HCT116 (cell line): ENCODE measurements around the gene TTYH1. TPM values are rescaled to one million over a fixed set of nuclear protein-coding genes. Genes with fewer than 3 reads are reported as not detected.

ENCODE experiments used
- ATAC-seq: fragments of 200-7000 bp; cut with Tn5 transposase; 2 replicates; pipeline ENCODE4 v1.9.1; 2020; ENCODE audit warnings: mild to moderate bottlenecking, moderate library complexity
- BruUV-seq: library from RNA; stranded (reverse); fragments of 400-500 nt; replicated peaks from 2 replicates; lab custom pipeline; 2021; lab: Mats Ljungman, UMichigan
- CTCF ChIA-PET: fragments of 300-600 bp; sonication (Branson Sonifier 250); formaldehyde crosslinking; loops from one replicate; lab custom pipeline; 2021; ENCODE audit warnings: antibody characterized with exemption; lab: Charles Lee
- POLR2A ChIA-PET: fragments of 300-600, 350-600 bp; sonication (Branson Sonifier 250); formaldehyde crosslinking; loops from one replicate; lab custom pipeline; 2021; ENCODE audit warnings: antibody characterized with exemption; lab: Charles Lee
- RAD21 ChIA-PET, 2 experiments: fragments of 300-600 bp; sonication (Branson Sonifier 250); formaldehyde crosslinking; loops; one replicate each; lab custom pipeline; 2023; ENCODE audit warnings: low total read pairs in 2 of 2; ENCODE audit not compliant: uncharacterized antibody in 2 of 2, unreplicated experiment in 2 of 2, low non-redundant PET in 1 of 2; lab: Charles Lee
- DNase-seq: peaks from one replicate; pipeline ENCODE4 v3.0.0-alpha.2; 2010; ENCODE audit warnings: low read depth, low spot score
- H2AFZ ChIP-seq: fragments of 200-600 bp; shearing (Covaris generic), sonication (generic); 2 replicates; pipeline ENCODE4 v1.6.1; 2017; ENCODE audit warnings: low read depth, mixed run types, mixed read lengths, antibody characterized with exemption, low read length; ENCODE audit not compliant: poor library complexity, severe bottlenecking
- H3K27ac ChIP-seq: 2 replicates; pipeline ENCODE4 v1.5.1; 2012; ENCODE audit warnings: low read depth, low read length
- H3K27me3 ChIP-seq: fragments of 200-600 bp; sonication (generic); 2 replicates; pipeline ENCODE4 v1.6.1; 2016; ENCODE audit warnings: mixed run types, low read length, mixed read lengths; ENCODE audit not compliant: insufficient read depth
- H3K36me3 ChIP-seq, 2 experiments: fragments of 200-500 bp in 1 of 2; fragments of 200-600 bp in 1 of 2; sonication (Bioruptor generic) in 1 of 2; sonication (generic) in 1 of 2; 2 replicates each; pipeline versions ENCODE4 v1.5.1 to v1.6.1; 2014 to 2016; ENCODE audit warnings: low read length in 2 of 2, inconsistent platforms in 1 of 2, mixed read lengths in 1 of 2, mixed run types in 1 of 2; ENCODE audit not compliant: insufficient read depth in 2 of 2, control insufficient read depth in 1 of 2
- H3K4me1 ChIP-seq, 2 experiments: fragments of 200-600 bp in 1 of 2; sonication (generic) in 1 of 2; 2 replicates each; pipeline versions ENCODE4 v1.5.1 to v1.6.1; 2012 to 2017; ENCODE audit warnings: low read length in 2 of 2, inconsistent platforms in 1 of 2, mild to moderate bottlenecking in 1 of 2, mixed read lengths in 1 of 2, mixed run types in 1 of 2, moderate library complexity in 1 of 2; ENCODE audit not compliant: insufficient read depth in 2 of 2, control insufficient read depth in 1 of 2
- H3K4me2 ChIP-seq: fragments of 200-600 bp; sonication (generic); 2 replicates; pipeline ENCODE4 v1.6.1; 2017; ENCODE audit warnings: mixed run types, low read length, mixed read lengths
- H3K4me3 ChIP-seq, 2 experiments: fragments of 200-600 bp in 1 of 2; sonication (generic) in 1 of 2; replicated peaks in 1 of 2; 2 replicates each; pipeline ENCODE4 v1.5.1; 2011 to 2016; ENCODE audit warnings: low read length in 2 of 2, control low read depth in 1 of 2, low read depth in 1 of 2, mild to moderate bottlenecking in 1 of 2, mixed read lengths in 1 of 2, mixed run types in 1 of 2
- H3K79me2 ChIP-seq: fragments of 200-600 bp; sonication (generic); 2 replicates; pipeline ENCODE4 v1.6.1; 2017; ENCODE audit warnings: mild to moderate bottlenecking, mixed run types, low read length, moderate library complexity, mixed read lengths; ENCODE audit not compliant: insufficient read depth
- H3K9ac ChIP-seq: fragments of 200-600 bp; sonication (generic); 2 replicates; pipeline ENCODE4 v1.6.1; 2016; ENCODE audit warnings: low read length, mixed read lengths
- H3K9me2 ChIP-seq: fragments of 200-600 bp; sonication (generic), shearing (Covaris generic); 2 replicates; pipeline ENCODE4 v1.6.1; 2017; ENCODE audit warnings: mixed run types, mild to moderate bottlenecking, moderate library complexity; ENCODE audit not compliant: insufficient read depth
- H3K9me3 ChIP-seq, 2 experiments: fragments of 200-500 bp in 1 of 2; fragments of 200-600 bp in 1 of 2; sonication (Bioruptor generic) in 1 of 2; sonication (generic) in 1 of 2; 2 replicates each; pipeline ENCODE4 v1.6.1; 2014 to 2017; ENCODE audit warnings: low read length in 2 of 2, mixed read lengths in 2 of 2, inconsistent platforms in 1 of 2, low read depth in 1 of 2, mild to moderate bottlenecking in 1 of 2, mixed run types in 1 of 2, moderate library complexity in 1 of 2; ENCODE audit not compliant: control insufficient read depth in 1 of 2, insufficient read depth in 1 of 2
- H4K20me1 ChIP-seq: fragments of 200-600 bp; sonication (generic), shearing (Covaris generic); 2 replicates; pipeline ENCODE4 v1.6.1; 2017; ENCODE audit warnings: mixed run types, mild to moderate bottlenecking, moderate library complexity; ENCODE audit not compliant: insufficient read depth
- CEBPB ChIP-seq: IDR thresholded peaks from 2 replicates; pipeline ENCODE4 v1.6.1; 2012; ENCODE audit warnings: low read depth
- EGR1 ChIP-seq: IDR thresholded peaks from 2 replicates; pipeline ENCODE4 v1.6.1; 2012; ENCODE audit warnings: low read depth
- EZH2 ChIP-seq: fragments of 200-600 bp; sonication (generic); IDR thresholded peaks from 2 replicates; pipeline ENCODE4 v1.6.1; 2017; ENCODE audit warnings: antibody characterized with exemption, mixed run types
- EZH2phosphoT487 ChIP-seq: fragments of 200-600 bp; IDR thresholded peaks from 2 replicates; pipeline ENCODE4 v1.6.1; 2018; ENCODE audit warnings: antibody characterized with exemption, borderline replicate concordance
- FOSL1 ChIP-seq: IDR thresholded peaks from 2 replicates; pipeline ENCODE4 v1.6.1; 2012; ENCODE audit warnings: low read depth
- JUND ChIP-seq: IDR thresholded peaks from 2 replicates; pipeline ENCODE4 v1.6.1; 2012
- MAX ChIP-seq: IDR thresholded peaks from 2 replicates; pipeline ENCODE4 v1.6.1; 2012
- POLR2AphosphoS5 ChIP-seq: IDR thresholded peaks from 2 replicates; pipeline ENCODE4 v1.6.1; 2011; ENCODE audit warnings: mild to moderate bottlenecking, low read depth, low read length, moderate library complexity
- REST ChIP-seq: IDR thresholded peaks from 2 replicates; pipeline ENCODE4 v1.6.1; 2012; ENCODE audit warnings: low read depth
- SRF ChIP-seq: IDR thresholded peaks from 2 replicates; pipeline ENCODE4 v1.6.1; 2012; ENCODE audit warnings: low read depth
- TCF7L2 ChIP-seq: IDR thresholded peaks from 2 replicates; pipeline ENCODE4 v1.7.0; 2011; ENCODE audit warnings: borderline replicate concordance, inconsistent platforms; ENCODE audit not compliant: insufficient read depth, insufficient read length; ENCODE audit errors: extremely low read depth
- YY1 ChIP-seq: IDR thresholded peaks from 2 replicates; pipeline ENCODE4 v1.6.1; 2011; ENCODE audit warnings: low read length, low read depth, moderate library complexity, mild to moderate bottlenecking; ENCODE audit not compliant: insufficient replicate concordance; ENCODE audit errors: extremely low read depth
- ZBTB33 ChIP-seq: IDR thresholded peaks from 2 replicates; pipeline ENCODE4 v1.6.1; 2011; ENCODE audit warnings: mild to moderate bottlenecking, low read length, moderate library complexity; ENCODE audit not compliant: insufficient replicate concordance; ENCODE audit errors: extremely low read depth
- ZFX ChIP-seq: fragments of 450-650 bp; IDR thresholded peaks from 2 replicates; pipeline ENCODE4 v1.6.1; 2017
- intact Hi-C: fragments of 100-400 bp; cut with micrococcal nuclease; formaldehyde crosslinking; loops from 2 replicates; pipeline ENCODE4 v1.10.0; 2022
- total RNA-seq: library from RNA; stranded (reverse); gene quantifications from one replicate; pipeline ENCODE4 v1.2.1, GENCODE V29; 2021; ENCODE audit not compliant: unreplicated experiment

TTYH1 gene
- total RNA-seq, 1 experiment from 2014 or later, result 0.37 TPM

GRCh38 chr19:54383330-54383729, 31.9 kb upstream of the TTYH1 start:
- Histone ChIP-seq H3K4me3 (no peak overlapping the region), H3K27me3 (peaks cover 5% of the 10 kb centered on the region; the same call in 1 of the 2 replicates), H3K4me1 (peaks cover 0 to 4% of the 10 kb centered on the region in 2 experiments; a peak in 1 of 4 replicates), H3K9ac (no peak overlapping the region), H4K20me1 (no peaks in the 10 kb centered on the region), H3K9me2 (no peaks in the 10 kb centered on the region), H3K27ac (no peak overlapping the region), H3K36me3 (no peaks in the 10 kb centered on the region), H3K4me2 (no peak overlapping the region), H3K79me2 (no peaks in the 10 kb centered on the region), H3K9me3 (no peaks in the 10 kb centered on the region), H2AFZ (no peak overlapping the region)
- ChIA-PET CTCF (interaction anchor here (1.7 kb wide), 1 partner anchor 8 kb away, joined by 9 read pairs; no protein-coding TSS in a partner anchor), RAD21 (no interaction called here), POLR2A (no interaction called here)
- TF ChIP-seq YY1, result no peak
- TF ChIP-seq SRF, result no peak
- no peak for TF ChIP-seq JUND
- no peak for TF ChIP-seq FOSL1
- TF ChIP-seq ZBTB33, result no peak
- no peak for TF ChIP-seq CEBPB
- no peak for TF ChIP-seq EZH2phosphoT487
- no peak for TF ChIP-seq POLR2AphosphoS5
- no peak for TF ChIP-seq EGR1
- TF ChIP-seq MAX, result no peak
- TF ChIP-seq TCF7L2, result no peak
- no peak for TF ChIP-seq EZH2
- TF ChIP-seq ZFX, result no peak
- TF ChIP-seq REST, result no peak
- DNase-seq (no peak), ATAC-seq (no peak)
- intact Hi-C loops, result no loop called here
- no TSS peak for BruUV-seq
